Cortex of kidney (tissue), 1 donor: Measurements from ENCODE around the gene SLC44A1.

Source experiments
- DNase-seq: peaks from one replicate; lab custom pipeline; 2025; lab: John Stamatoyannopoulos, UW

The SLC44A1 gene

DNA sequence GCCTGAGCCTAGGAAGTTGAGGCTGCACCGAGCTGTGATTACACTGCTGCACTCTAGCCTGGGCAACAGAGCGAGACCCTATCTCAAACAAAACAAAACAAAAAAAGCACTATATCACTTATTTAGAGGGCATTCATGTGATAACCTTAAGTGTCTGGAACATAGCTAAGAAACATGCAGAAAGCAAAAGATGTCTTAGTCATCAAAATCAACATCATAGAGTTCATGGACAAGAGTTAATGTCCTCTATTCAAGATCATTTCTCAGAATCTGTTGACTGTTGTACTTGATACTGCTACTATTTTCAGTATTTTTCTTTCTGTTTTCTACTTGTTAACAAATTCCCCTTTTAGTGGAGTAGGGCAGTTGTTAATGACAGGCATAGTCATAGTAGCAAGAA is 228.8 kb downstream of the SLC44A1 start:
- DNase-seq: no peak

DNA sequence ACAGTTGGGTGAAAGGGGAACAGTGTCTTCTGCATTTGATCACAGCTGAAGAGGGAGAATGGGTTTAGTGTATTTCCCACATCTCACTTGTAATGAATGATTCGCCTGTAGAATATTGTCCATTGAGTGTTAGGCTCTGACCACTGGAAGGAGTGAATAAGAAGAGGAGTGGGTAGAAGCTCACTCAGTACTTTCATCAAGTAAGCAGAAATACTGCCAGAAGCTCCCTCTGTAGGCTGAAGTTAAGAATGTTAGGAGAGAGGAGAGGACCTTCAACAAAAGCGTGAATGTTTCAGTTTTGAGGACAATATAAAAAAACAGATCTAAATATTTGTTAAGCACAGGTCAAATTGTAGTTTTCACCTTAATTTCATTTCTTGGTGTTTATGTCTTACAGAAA is 230.9 kb downstream of the SLC44A1 start:
- no peak for DNase-seq

DNA sequence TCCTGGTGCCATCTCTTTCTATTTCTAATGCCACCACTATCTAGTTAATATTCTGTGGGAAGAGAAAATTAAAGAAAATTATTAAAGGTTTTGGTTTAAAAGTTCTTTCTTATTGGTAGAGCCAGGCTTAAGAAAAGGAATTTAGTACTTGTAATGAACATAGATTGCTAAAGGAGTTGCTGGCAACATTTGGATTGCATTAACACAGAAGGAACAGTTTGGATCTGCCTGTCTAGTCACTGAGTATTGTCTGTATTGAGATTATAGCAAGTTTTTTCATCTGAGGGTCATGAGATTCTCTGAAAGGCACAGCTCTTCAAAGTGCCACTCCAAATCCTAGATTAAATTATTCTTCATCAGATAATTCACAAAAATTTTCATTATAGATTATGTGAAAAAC is 235.4 kb downstream of the SLC44A1 start:
- DNase-seq: no peak

DNA sequence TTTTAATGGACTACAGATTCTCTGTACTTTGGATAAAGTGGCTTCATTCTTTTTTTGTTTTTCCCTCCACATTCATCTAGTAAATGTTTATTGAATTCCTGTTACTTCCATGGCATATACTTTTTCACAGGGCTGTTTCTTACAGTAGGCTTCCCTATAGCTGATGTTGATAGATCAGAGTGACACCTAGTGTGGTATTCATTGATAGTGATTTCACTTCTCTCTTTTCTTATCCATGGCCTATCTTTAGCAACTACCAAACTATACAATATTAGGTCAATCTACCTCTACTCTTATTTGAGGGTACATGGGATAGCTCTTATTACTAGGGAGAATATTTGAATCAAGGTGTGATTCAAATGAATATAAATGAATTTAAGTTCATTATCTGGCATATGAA is 239.2 kb downstream of the SLC44A1 start:
- DNase-seq: no peak

DNA sequence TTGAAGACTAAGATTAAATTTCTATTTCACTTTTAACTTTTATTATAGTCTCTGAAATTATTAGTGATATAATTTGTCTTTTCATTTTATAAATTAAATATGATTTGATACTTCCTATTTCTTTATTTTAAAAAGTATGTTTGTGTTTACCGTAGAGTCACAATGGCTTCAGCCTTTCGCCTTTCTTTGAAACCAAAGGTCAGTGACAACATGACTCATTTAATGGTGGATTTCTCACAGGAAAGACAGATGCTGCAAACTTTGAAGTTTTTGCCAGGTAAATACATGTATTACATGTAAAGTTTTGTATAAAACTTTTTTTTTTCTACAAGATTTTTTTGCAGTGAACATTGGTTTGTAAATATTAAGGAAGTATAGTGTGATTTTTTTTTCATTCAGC is 239.8 kb downstream of the SLC44A1 start:
- DNase-seq: no peak

- DNase-seq: no peak
Observed at GRCh38 chr9:105485131-105485530, 240.7 kb downstream of the SLC44A1 start.
